22Rv1 (cell line): ENCODE results near the gene DNM3.

Experiments used
- CTCF ChIP-seq: fragments of 450-650 bp; IDR thresholded peaks from 2 replicates; pipeline ENCODE4 v1.5.1; 2017; ENCODE audit warnings: mild to moderate bottlenecking
- ZFX ChIP-seq: fragments of 450-650 bp; IDR thresholded peaks from 2 replicates; pipeline ENCODE4 v1.6.1; 2017; ENCODE audit warnings: antibody characterized with exemption, borderline replicate concordance

- TF ChIP-seq CTCF: no peak
- TF ChIP-seq ZFX: no peak
Measured at GRCh38 chr1:172288581-172288980, 447.3 kb downstream of the DNM3 start.
